ENCODE results near the gene CYP26C1. TPM values are rescaled to one million over a fixed set of nuclear protein-coding genes. Genes with fewer than 3 reads are reported as not detected.

CYP26C1 gene
- total RNA-seq, 1 experiment from 2014 or later: 0.79 TPM

- no peak overlapping the region for H4K8ac ChIP-seq (replicated peaks; ENCODE audit: insufficient read length, low read depth, low read length)
- H3K18ac ChIP-seq (ENCODE audit: insufficient read length, low read depth, low read length): no peak overlapping the region
- H3K23me2 ChIP-seq (ENCODE audit: insufficient read length, low read depth, low read length, poor library complexity, severe bottlenecking): peaks cover 16% of the 10 kb centered on the region
- H2BK120ac ChIP-seq (ENCODE audit: low read depth, low read length, poor library complexity, severe bottlenecking): no peak overlapping the region
- no peak overlapping the region for H3T11ph ChIP-seq (ENCODE audit: low read length)
- H3K9ac ChIP-seq (ENCODE audit: extremely low read depth, insufficient read length, low read length): no peak overlapping the region
- H2AFZ ChIP-seq (ENCODE audit: low read length): no peak overlapping the region
- H2BK15ac ChIP-seq (ENCODE audit: low read depth, low read length): no peak overlapping the region
- no peak overlapping the region for H3K4ac ChIP-seq (ENCODE audit: low read depth, low read length)
- no peak overlapping the region for H2BK20ac ChIP-seq (ENCODE audit: low read depth, low read length, poor library complexity, severe bottlenecking)
- no CpG with 5 or more reads among the region's 17 CpGs for WGBS (ENCODE audit: extremely low coverage, insufficient read length, low lambda C conversion rate)
- no peak overlapping the region for H2BK5ac ChIP-seq (ENCODE audit: insufficient read length, low read length)
- peaks cover 99% of the 10 kb centered on the region for H3K27me3 Mint-ChIP-seq (ENCODE audit: low read depth)
- H2AK5ac ChIP-seq (ENCODE audit: insufficient read length, low read length): no peak overlapping the region
- peak overlapping the region; percentile 56 to 77 for H3K4me3 Mint-ChIP-seq
- H3K27me3 ChIP-seq (ENCODE audit: insufficient read depth, low read length): peaks cover 98% of the 10 kb centered on the region
- no peak overlapping the region for H3K56ac ChIP-seq (ENCODE audit: insufficient read length, low read depth, low read length)
- DNase-seq: no peak
- no peak overlapping the region for H3K14ac ChIP-seq (ENCODE audit: insufficient read depth, low read length)
- H4K20me1 ChIP-seq (ENCODE audit: control insufficient read depth, insufficient read depth, insufficient read length): no peaks in the 10 kb centered on the region
- H3K4me1 Mint-ChIP-seq: peaks cover 38 to 58% of the 10 kb centered on the region in 2 experiments
- H4K91ac ChIP-seq (ENCODE audit: insufficient read length, low read depth, low read length): no peak overlapping the region
- H3K79me2 ChIP-seq (ENCODE audit: insufficient read depth, low read length): no peaks in the 10 kb centered on the region
- no peaks in the 10 kb centered on the region for H3K79me1 ChIP-seq (ENCODE audit: insufficient read depth, low read depth, low read length, poor library complexity, severe bottlenecking)
- TF ChIP-seq CTCF (conservative IDR thresholded peaks at IDR 0.05): no peak
- peaks cover 0 to 4% (median 4%) of the 10 kb centered on the region in 3 experiments; a peak in 4 of 7 replicates for H3K36me3 Mint-ChIP-seq (ENCODE audit: insufficient read depth in 1 of 3, low read depth in 3 of 3)
- no peak overlapping the region for H2BK12ac ChIP-seq (ENCODE audit: insufficient read length, low read depth, low read length)
- H3K4me2 ChIP-seq (ENCODE audit: insufficient read depth, insufficient read length, low read length): peak overlapping the region; percentile 37
- H3K9me3 ChIP-seq (ENCODE audit: control insufficient read depth, low read depth, low read length): no peaks in the 10 kb centered on the region
- H3K27ac Mint-ChIP-seq: no peak overlapping the region
- H3K23ac ChIP-seq (ENCODE audit: insufficient read length, low read depth, low read length): no peak overlapping the region
- H3K9me3 Mint-ChIP-seq: peaks cover 3 to 6% of the 10 kb centered on the region in 2 experiments; a peak in 3 of 5 replicates
- H3K27ac ChIP-seq (ENCODE audit: insufficient read length, low read depth, low read length): no peak overlapping the region
- H4K5ac ChIP-seq (ENCODE audit: insufficient read length, low read depth, low read length): no peak overlapping the region
- no peaks in the 10 kb centered on the region for H3K4me1 ChIP-seq (ENCODE audit: insufficient read depth, low read length)
Measured at GRCh38 chr10:93067443-93068365, 7.1 kb downstream of the CYP26C1 start.

Measured in H9 (cell line).